Inferior parietal cortex (tissue), 1 donor: ENCODE measurements around the gene VANGL1.
"Not testable (repeated sequence)": the region's sequence is repeated elsewhere in the genome, so short reads cannot be mapped to it uniquely, and the experiment has no call there.

Experiments
- DNase-seq: peaks from one replicate; pipeline ENCODE4 v3.0.0-alpha.2; 2016; ENCODE audit errors: extremely low spot score

The VANGL1 gene

DNA sequence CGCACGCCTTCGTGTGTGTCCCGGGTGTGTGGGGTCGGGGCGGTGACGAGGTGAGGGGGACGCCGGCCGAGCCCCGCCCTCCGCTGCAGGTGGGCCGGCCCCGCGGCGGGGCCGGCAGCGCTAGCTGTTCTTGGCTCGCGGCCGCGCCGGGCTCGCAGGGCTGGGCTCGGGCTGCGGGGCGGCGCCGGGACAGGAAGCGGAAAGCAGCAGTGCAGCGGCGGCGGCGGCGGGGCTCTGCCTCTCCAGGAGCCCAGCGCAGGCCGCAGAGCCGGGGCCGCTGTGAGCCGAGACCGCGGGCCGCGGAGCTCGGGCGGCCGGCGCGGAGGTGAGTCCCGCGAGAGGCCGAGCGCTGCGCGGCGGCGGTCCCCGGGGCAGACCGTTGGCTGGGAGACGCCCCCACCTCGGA lies at the start of gene VANGL1:
Gene VANGL1 (plus strand): TSS at position 209 of the 406 bp plus-strand sequence. CDS start 9,444 bp downstream, outside the sequence.
- DNase-seq, result no peak

- DNase-seq, result no peak
Measured at GRCh38 chr1:115592264-115592663, 49.5 kb upstream of the VANGL1 start.

- no peak for DNase-seq
Measured at GRCh38 chr1:115593365-115594259, 48.2 kb upstream of the VANGL1 start.

- DNase-seq, result no peak
Measured at GRCh38 chr1:115594600-115594999, 47.2 kb upstream of the VANGL1 start.

GRCh38 chr1:115595279-115596079 lies 46.3 kb upstream of the VANGL1 start:
- DNase-seq, result peak; percentile 90

DNA sequence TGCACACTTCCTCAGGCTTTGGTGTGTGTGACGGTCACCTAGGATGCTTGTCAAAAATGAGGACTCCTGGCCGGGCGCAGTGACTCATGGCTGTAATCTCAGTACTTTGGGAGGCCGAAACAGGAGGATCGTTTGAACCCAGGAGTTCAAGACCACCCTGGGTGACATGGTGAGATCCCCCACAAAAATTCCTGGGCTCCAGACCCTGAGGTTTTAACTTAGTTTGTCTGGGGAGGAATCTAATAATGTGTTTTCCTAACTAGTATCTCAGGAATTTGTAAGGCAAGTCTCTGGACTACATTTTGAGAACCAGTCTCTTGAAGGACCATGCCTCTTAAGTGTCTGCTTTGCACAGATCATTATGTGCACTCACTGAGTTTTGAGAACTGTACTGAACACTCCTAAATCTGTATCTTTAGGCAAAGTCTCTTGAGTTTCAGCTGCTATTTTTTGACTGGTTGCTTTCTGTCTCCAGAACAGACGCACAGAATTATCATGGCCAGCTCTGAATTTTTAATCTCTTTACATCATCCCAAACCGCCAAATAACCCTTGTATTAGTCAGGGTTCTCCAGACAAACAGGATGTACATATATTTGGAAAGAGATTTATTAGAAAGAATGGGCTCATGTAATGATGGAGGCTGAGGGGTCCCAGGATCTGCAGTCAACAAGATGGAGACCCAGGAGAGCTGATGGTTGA lies 45.5 kb upstream of the VANGL1 start:
- no peak for DNase-seq

GRCh38 chr1:115604508-115604907 lies 37.3 kb upstream of the VANGL1 start:
- no peak for DNase-seq

DNA sequence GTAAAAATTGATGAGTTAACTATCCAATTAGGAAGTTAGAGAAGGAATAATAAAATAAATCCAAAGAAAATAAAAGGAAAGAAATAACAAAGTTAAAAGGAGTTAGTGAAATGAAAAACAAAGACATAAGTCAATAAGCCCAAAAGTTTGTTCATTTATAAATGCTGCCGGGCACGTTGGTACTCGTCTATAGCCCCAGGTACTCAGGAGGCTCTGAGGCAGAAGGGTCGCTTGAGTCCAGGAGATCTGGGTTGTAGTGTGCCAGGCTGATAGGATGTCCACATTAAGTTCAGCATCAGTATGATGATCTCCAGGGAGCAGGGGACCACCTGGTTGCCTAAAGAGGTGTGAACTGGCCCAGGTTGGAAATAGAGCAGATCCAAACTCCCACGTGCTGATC lies 35.5 kb upstream of the VANGL1 start:
- DNase-seq, result no peak

DNA sequence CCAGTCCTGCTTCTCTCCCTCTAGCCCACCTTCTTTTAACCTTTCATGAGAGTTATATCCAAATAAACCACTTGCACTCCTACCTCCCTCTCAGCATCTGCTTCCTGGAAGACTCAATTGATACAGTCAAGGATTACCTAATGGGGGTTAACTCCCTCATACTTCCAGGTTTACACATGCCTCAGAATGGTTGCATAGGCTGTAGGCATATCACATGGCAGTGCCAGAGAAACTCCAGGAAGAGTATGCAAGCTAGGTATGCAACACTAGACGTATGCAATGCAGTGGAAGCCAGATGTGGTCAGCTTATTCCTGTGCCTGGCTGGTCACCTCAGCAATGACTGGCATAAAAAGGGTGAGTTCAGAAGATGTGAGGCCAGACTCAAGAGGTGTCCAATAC lies 32.7 kb upstream of the VANGL1 start:
- DNase-seq, result no peak

- DNase-seq, result no peak
Measured at GRCh38 chr1:115613767-115614166, 28.0 kb upstream of the VANGL1 start.

DNA sequence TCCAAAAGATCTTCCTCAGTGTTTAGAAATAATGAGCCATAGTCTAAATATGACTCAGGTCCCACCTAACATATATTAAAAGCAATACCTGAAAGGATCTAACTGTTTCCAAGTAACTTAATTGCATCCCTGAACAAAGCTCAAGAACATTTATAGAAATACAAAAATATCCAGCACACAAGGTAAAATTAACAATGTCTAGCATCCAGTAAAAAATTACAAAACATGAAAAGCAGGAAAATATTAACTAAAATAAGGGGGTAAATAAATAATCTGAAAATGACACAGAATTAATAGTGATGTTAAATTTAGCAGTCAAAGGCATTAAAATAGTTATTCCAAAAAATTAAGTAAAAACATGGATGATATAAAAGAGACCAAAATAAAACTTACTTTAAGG lies 21.3 kb upstream of the VANGL1 start:
- DNase-seq, result no peak

DNA sequence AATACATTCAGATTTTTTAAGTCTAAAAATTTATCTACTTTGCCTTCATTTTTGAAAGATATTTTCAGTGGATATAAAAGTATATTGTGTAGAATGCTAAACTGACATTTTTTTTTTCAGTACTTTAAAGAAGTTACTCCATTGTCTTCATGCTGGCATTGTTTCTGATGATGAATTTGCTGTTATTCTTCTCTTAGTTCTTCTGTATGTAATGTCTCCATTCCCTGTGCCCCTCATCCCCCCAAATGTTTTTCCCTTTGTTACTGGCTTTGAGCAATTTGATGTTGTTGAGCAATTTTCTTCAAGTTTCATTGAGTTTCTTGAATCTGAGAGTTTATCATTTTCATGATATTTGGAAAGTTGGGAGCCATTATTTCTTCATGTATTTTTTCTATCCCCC lies 20.8 kb upstream of the VANGL1 start:
- DNase-seq, result no peak

DNA sequence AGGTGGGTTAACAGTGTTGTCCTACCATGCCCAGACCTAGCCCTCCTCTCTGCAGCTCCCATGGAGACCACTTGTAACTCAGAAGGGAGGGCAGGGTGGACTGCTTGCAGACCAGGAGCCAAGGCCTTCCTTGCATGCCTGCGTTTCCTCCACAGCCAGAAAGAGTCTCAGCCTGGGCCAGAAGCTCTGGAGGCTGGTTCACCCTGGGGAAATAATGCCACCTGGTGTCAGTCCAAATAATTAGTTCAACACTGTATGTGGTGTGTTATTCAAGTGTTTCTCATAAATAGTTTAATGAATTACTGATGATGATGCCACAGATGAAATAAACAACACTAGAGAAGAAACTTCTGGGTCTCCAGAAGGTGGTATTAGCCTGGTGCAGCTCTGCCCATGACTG lies 16.9 kb upstream of the VANGL1 start:
- DNase-seq, result no peak

GRCh38 chr1:115630342-115630741 lies 11.4 kb upstream of the VANGL1 start:
- no peak for DNase-seq

GRCh38 chr1:115632251-115633026 lies 9.3 kb upstream of the VANGL1 start:
- no peak for DNase-seq

DNA sequence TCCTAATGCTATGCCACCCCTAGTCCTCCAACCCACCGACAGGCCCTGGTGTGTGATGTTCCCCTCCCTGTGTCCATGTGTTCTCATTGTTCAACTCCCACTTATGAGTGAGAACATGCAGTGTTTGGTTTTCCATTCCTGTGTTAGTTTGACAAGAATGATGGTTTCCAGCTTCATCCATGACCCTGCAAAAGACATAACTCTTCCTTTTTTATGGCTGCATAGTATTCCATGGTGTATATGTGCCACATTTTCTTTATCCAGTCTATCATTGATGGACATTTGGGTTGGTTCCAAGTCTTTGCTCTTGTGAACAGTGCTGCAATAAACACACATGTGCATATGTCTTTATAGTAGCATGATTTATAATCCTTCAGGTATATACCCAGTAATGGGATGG lies 8.2 kb upstream of the VANGL1 start:
- not testable (repeated sequence) for DNase-seq

DNA sequence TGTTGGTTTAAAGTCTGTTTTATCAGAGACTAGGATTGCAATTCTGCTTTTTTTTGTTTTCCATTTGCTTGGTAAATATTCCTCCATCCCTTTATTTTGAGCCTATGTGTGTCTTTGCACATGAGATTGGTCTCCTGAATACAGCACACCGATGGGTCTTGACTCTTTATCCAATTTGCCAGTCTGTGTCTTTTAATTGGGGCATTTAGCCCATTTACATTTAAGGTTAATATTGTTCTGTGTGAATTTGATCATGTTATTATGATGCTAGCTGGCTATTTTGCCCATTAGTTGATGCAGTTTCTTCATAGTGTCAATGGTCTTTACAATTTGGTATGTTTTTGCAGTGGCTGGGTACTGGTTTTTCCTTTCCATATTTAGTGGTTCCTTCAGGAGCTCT lies 4.5 kb upstream of the VANGL1 start:
- not testable (repeated sequence) for DNase-seq

DNA sequence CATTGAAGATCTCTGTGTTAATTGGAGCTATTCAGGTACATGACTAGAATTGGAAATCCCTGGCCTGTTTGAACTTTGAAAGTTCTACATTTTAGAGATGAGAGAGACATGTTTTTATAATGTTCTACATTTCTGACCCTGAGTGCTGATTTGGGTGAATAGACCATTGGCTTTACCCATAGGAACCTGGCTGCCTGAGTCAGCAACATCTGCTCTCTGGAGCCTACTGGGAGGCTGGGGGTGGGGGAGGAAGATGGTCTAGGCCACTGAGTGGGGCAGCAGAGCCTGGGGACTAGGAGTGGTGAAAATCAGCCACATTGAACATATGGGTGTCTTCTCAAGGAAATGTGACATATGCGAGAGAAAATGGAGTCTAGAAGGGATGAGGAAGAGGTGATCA lies 1.4 kb upstream of the VANGL1 start:
- DNase-seq, result no peak

- DNase-seq, result no peak
Measured at GRCh38 chr1:115642168-115643072, 650 bp downstream of the VANGL1 start.

DNA sequence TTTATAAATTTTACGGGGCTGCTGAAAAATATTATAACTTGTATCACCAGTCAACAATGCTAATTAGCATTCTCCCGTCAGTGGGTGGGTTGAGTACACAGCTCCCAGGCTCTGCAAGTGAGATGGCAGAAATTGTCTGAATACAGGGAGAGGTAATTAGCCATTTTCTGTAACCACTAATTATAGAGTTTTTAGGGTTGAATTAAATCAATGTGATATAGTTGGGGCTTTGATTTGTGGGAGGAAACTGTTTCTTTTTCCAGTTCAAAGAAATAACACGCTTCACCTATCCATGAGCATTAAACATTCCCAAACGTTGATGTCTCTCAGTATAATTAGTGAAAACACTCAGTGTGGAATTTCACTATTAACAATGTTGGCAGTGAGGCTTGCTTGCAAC lies 1.5 kb downstream of the VANGL1 start:
- DNase-seq, result no peak
